GM12874 (cell line): ENCODE measurements around the gene AKT3.

Experiments
- TF ChIP-seq, protein P1 (sequence below): IDR thresholded peaks from 2 replicates; pipeline ENCODE4 v1.5.1; 2011; ENCODE audit warnings: low read depth, mild to moderate bottlenecking, control low read depth, low read length, moderate library complexity; ENCODE audit not compliant: insufficient read depth

The AKT3 gene

DNA sequence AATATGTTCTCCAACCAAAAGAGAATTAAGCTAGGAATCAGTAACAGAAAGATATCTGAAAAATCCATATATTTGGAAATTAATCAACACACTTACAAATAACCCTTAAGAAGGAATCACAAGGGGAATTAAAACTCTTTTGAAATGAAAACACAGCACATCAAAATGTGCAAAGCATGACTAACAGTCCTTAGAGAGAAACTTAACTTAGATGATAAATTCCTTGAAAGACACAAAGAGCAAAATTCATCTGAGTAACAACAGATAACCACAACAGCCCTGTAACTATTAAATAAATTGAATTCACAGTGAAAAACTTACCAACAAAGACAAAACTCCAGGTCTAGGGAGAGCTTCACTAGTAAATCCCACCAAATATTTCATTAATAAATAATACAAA lies 310.4 kb downstream of the AKT3 start:
- TF ChIP-seq, protein P1, sequence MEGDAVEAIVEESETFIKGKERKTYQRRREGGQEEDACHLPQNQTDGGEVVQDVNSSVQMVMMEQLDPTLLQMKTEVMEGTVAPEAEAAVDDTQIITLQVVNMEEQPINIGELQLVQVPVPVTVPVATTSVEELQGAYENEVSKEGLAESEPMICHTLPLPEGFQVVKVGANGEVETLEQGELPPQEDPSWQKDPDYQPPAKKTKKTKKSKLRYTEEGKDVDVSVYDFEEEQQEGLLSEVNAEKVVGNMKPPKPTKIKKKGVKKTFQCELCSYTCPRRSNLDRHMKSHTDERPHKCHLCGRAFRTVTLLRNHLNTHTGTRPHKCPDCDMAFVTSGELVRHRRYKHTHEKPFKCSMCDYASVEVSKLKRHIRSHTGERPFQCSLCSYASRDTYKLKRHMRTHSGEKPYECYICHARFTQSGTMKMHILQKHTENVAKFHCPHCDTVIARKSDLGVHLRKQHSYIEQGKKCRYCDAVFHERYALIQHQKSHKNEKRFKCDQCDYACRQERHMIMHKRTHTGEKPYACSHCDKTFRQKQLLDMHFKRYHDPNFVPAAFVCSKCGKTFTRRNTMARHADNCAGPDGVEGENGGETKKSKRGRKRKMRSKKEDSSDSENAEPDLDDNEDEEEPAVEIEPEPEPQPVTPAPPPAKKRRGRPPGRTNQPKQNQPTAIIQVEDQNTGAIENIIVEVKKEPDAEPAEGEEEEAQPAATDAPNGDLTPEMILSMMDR: no peak

DNA sequence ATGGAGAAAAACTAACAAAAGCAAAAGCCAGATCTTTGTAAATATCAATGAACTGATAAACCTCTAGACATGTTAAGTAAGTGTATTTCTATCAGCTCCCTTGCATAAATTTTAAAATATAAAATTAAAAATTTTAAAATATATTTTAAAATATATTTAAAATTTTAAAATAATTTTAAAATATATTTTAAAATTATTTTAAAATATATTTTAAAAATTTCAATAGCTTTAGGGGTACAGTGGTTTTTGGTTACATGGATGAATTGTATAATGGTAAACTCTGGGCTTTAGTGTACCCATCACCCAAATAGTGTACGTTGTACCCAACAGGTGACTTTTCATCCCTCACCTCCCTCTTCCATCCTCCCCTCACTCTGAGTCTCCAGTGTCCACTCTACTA lies 315.0 kb downstream of the AKT3 start:
- TF ChIP-seq, protein P1: no peak

DNA sequence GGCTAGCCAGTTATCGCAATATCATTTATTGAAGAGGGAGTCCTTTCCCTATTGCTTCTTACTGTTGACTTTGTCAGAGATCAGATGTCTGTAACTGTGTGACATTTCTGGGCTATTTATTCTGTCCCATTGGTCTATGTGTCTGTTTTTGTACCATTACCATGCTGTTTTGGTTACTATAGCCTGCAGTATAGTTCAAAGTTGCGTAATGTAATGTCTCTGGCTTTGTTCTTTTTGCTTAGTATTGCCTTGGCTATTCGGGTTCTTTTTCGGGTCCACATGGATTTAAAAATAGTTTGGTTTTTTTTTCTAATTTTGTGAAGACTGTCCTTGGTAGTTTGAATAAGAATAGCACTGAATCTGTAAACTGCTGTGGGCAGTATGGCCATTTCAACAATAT lies 320.5 kb downstream of the AKT3 start:
- TF ChIP-seq, protein P1: no peak

DNA sequence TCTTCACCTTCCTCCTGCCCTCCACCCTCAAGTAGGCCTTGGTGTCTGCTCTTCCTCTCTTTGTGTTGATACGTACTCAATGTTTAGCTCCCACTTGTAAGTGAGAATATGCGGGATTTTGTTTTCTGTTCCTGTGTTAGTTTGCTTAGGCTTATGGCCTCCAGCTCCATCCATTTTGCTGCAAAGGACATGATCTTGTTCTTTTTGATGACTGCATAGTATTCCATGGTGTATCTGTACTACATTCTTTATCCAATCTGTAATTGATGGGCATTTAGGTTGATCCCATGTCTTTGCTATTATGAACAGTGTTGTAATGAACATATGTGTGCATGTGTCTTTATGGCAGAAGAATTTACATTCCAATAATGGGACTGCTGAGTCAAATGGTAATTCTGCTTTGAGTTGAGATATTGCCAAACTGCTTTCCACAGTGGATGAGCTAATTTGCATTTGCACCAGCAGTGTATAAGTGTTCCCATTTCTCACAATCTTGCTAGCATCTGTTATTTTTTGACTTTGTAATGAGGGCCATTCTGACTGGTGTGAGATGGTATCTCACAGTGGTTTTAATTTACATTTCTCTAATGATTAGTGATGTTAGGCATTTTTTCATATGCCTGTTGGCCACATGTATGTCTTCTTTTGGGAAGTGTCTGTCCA lies 321.5 kb downstream of the AKT3 start:
- TF ChIP-seq, protein P1: no peak

DNA sequence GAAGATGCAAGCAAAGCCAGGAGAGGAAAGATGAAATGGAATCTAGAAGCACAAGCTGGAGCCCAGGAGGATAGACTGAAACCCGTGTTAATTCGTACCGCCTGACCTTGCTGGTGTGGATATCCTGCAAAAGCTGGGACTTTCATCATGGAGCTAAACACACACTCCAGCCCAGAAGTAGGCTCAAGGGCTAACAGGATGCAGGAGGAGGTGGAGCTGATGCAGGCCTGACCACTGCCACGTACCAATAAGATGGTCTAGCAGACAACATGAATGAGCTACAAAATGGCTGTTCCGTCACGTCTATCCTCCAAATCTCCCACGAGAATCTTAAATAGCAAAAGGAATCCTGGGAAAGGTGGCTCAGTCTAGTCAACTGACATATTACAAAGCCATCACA lies 323.9 kb downstream of the AKT3 start:
- TF ChIP-seq, protein P1: no peak

DNA sequence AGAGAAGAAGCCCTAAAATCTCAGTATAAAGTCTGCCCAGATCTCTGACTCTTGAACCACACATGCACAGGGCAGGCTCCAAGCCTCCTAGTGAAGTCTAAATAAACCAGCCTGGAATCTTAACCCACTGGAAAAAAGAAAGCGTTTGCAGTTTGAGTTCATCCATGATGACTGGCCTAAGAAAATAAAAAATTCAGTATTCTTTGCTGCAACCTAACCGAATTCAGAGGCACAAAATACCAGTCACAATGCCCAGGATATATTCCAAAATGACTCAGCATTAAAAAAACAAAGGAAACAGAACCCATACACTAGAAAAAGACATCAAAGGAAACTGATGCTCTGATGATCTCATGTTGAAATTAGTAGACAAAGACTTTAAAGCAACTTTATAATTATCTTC lies 325.0 kb downstream of the AKT3 start:
- TF ChIP-seq, protein P1: no peak

DNA sequence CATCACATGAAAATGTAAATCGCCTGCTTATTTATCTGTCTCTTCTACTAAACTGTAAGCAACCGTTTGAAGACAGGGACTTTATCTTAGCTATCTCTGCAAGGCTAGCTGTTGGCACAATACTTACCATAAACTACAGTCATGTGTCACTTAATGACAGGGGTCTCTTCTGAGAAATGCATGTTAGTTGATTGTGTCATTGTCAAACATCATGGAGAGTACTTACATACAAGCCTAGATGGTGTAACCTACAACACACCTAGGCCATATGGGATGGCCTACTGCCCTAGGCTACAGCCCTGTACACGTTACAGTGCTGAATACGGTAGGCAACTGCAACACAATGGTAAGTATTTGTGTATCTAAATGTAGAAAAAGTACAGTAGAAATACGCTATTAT lies 326.3 kb downstream of the AKT3 start:
- TF ChIP-seq, protein P1: no peak
